Smooth muscle cell of the brain vasculature (primary cell): ENCODE results near the gene ZCCHC18.
"Not testable (repeated sequence)": the region's sequence is repeated elsewhere in the genome, so short reads cannot be mapped to it uniquely, and the experiment has no call there.

ENCODE experiments used
- DNase-seq: peaks from one replicate; pipeline ENCODE4 v3.0.0-alpha.2; 2012; ENCODE audit warnings: low read depth, low spot score

The ZCCHC18 gene

GRCh38 chrX:104112326-104112951 lies at the start of gene ZCCHC18:
Gene ZCCHC18, plus strand, starts transcription at chrX:104112523. Its CDS starts 1,589 bp downstream, at chrX:104114112.
- DNase-seq, result no peak

- not testable (repeated sequence) for DNase-seq
Measured at GRCh38 chrX:104062636-104063035, 49.7 kb upstream of the ZCCHC18 start.

- DNase-seq, result not testable (repeated sequence)
Measured at GRCh38 chrX:104075778-104076445, 36.4 kb upstream of the ZCCHC18 start, which contains the start of gene TMSB15C. Gene TMSB15C, minus strand, starts transcription at chrX:104076236.

- DNase-seq, result not testable (repeated sequence)
Measured at GRCh38 chrX:104077854-104078253, 34.5 kb upstream of the ZCCHC18 start.

GRCh38 chrX:104084063-104084462 lies 28.3 kb upstream of the ZCCHC18 start:
- no peak for DNase-seq

- DNase-seq, result no peak
Measured at GRCh38 chrX:104084534-104085277, 27.6 kb upstream of the ZCCHC18 start.

GRCh38 chrX:104085477-104085876 lies 26.8 kb upstream of the ZCCHC18 start:
- no peak for DNase-seq

GRCh38 chrX:104085919-104086318 lies 26.4 kb upstream of the ZCCHC18 start:
- no peak for DNase-seq

- peak; percentile 36 for DNase-seq
Measured at GRCh38 chrX:104098151-104098808, 14.0 kb upstream of the ZCCHC18 start.

GRCh38 chrX:104098919-104099318 lies 13.4 kb upstream of the ZCCHC18 start:
- no peak for DNase-seq

GRCh38 chrX:104104676-104105075 lies 7.6 kb upstream of the ZCCHC18 start:
- no peak for DNase-seq

- DNase-seq, result no peak
Measured at GRCh38 chrX:104105330-104106262, 6.7 kb upstream of the ZCCHC18 start.

GRCh38 chrX:104108955-104109354 lies 3.4 kb upstream of the ZCCHC18 start:
- no peak for DNase-seq

- not testable (repeated sequence) for DNase-seq
Measured at GRCh38 chrX:104110491-104111240, 1.7 kb upstream of the ZCCHC18 start.

GRCh38 chrX:104113222-104113965 lies 1.1 kb downstream of the ZCCHC18 start:
- DNase-seq, result no peak

- no peak for DNase-seq
Measured at GRCh38 chrX:104117759-104118158, 5.4 kb downstream of the ZCCHC18 start.

GRCh38 chrX:104118765-104119164 lies 6.4 kb downstream of the ZCCHC18 start:
- DNase-seq, result no peak

GRCh38 chrX:104122829-104123228 lies 10.5 kb downstream of the ZCCHC18 start:
- no peak for DNase-seq

- DNase-seq, result no peak
Measured at GRCh38 chrX:104126856-104127255, 14.5 kb downstream of the ZCCHC18 start.
